Activated CD4-positive, alpha-beta T cell treated with anti-CD3 and anti-CD28 coated beads, Interleukin-2, Interleukin-6, amounts not matched to agents 100 ng/mL and 50 ng/mL, durations not matched to agents 16 hours and 8 hours (primary cell): ENCODE data around the gene KPNB1.
"Not testable (repeated sequence)": the region's sequence is repeated elsewhere in the genome, so short reads cannot be mapped to it uniquely, and the experiment has no call there.

Experiments
- DNase-seq: peaks from one replicate; pipeline ENCODE4 v3.0.0-alpha.2; 2020

KPNB1 gene

DNA sequence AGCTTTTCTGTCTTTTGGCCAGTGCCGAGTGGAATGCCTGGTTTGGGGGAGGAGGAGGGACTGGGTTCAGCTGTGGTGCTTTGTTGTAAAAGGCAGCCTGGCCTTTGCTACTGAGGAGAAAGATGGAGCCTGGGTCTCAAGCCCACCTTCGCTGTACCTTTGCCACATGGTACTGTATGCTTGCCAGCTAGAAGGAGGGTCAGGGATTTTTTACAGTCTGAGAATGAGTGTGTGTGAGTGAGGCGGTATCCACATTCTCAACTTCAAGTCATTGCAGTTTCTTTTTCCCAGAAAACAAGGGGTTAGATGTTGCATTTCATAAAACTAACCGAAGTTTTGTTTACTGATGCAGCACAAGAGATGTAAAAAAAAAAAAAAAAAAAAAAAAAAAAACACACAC, 33.0 kb downstream of the KPNB1 start:
- not testable (repeated sequence) for DNase-seq

DNA sequence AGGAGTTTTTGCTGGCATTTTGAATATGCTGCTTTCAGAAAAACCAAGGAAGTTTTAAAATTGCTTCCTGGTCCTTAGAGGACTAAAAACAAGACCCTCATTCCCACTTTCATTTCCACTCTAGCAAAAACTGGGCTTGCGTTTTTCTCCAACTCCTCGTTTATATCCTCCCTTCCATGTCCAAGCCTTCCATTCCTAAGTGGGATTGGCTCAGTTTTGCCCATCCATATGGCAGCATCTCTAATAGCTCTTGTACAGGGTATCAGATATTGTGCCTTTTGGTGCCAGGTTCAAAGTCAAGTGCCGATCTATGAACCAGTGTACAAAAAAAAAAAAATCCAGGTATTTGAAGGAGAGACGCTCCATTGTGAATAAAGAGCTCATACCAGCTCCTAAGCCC, 34.3 kb downstream of the KPNB1 start:
- DNase-seq, result no peak

DNA sequence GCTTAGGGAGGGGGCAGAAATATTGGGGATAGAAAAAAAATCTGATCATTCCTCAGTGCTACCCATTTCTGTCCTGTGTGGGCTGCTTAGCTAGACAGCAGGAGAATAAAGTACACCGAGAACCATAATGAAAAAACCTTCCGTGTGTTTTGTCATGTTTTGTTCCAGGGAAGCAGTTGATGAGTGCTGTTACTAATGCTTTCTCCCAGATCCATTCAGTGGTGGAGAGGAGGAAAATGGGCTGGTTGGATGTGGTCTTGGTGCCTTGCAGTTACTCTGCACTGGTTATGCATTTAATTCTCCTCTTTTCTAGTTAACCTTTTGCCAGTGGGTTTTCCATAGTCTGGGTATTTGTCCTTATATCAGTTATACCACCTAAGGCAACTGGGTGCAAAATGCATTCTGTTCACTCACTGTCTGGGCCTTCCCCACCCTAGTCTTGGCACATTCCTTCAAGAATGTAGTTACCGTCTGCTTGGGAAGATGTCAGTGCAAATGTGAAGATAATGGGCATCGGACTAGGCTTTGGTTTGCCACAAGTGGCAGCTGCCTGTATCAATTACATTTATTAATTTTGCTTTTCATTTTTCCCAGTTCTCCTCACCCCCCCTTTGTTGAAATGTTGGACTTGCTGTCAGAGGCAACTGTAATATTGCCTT, 34.9 kb downstream of the KPNB1 start:
- no peak for DNase-seq

- DNase-seq, result no peak
These were observed 36.0 kb downstream of the KPNB1 start for GRCh38 chr17:47685556-47686275.

DNA sequence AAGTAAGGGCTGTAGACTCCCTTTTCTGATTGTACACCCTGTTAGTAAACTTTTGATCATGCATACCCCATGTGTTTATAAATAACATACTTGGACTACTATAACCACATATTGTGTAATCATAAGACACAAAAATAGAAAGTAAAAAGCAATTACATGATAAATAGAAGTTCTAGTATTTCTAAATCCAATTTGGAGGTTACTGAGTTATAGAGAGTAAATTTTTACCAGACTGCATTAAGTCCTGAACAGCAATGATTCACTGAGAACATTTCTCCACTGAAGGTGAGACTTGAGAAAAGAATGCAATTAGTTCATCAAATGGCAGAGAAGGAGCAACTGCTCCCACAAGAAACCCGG, 36.5 kb downstream of the KPNB1 start:
- DNase-seq, result no peak

DNA sequence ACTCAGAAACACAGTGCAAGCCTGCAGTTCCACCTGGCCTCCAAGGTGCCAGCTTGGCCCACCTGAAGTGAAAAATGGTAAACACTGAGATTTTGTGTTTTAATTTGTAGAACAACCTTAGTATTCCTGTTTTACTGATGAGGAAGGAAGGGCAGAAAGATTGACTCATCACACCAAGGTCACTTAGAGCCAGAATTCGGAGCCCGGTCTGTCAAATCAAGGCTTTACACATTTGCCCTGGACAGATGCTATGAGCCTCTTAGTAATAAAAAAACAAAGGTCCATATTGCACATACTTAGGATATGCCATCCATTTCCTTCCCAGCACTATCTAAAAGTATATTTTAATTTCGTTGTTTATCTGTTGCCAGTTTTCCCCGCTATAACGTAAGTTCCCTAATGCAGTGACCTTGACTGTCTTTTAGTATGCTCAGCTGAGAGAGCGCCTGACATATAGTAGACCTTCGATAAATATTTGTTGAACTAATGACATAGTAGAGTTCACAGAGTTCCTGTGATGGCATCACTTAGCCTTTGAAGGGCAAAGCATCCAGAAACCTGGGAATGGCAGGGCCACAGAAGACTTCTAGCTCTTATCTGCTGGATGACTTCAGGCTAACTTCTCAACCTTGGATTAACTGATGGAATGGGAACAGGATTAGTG, 37.1 kb downstream of the KPNB1 start:
- DNase-seq, result no peak

GRCh38 chr17:47687328-47687690, 37.6 kb downstream of the KPNB1 start:
- no peak for DNase-seq

GRCh38 chr17:47687748-47688147, 38.0 kb downstream of the KPNB1 start:
- DNase-seq, result no peak

DNA sequence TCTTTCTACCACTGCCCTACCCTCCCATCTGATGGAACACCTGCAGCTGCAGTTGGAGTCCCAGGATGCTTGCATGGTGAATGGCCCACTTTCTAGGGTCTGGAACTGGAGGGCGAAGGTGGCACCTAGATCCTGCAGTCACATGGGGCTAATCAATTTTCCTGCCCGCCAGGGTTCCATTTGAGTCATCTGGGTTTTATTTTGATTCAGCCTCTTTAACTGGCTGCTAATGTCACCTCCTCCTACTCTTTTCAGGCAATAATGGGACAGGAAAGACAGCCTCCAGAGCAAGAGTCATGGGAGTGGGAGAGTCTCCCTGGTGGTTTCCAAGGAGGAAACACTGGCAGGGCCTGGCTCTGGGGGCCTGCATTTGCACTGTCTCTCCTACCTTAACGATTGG, 40.4 kb downstream of the KPNB1 start:
- peak; percentile 69 for DNase-seq

GRCh38 chr17:47692137-47692894, 42.6 kb downstream of the KPNB1 start:
- no peak for DNase-seq

GRCh38 chr17:47692895-47693730, 43.4 kb downstream of the KPNB1 start:
- DNase-seq, result no peak

- peak; percentile 61 for DNase-seq
These were observed 44.2 kb downstream of the KPNB1 start, which contains the start of gene TBKBP1 for GRCh38 chr17:47693731-47694580. Gene TBKBP1 (plus strand): TSS chr17:47694161. CDS start chr17:47696113, 1,952 bp downstream.

GRCh38 chr17:47694581-47695428, 45.1 kb downstream of the KPNB1 start:
- peak; percentile 64 for DNase-seq

DNA sequence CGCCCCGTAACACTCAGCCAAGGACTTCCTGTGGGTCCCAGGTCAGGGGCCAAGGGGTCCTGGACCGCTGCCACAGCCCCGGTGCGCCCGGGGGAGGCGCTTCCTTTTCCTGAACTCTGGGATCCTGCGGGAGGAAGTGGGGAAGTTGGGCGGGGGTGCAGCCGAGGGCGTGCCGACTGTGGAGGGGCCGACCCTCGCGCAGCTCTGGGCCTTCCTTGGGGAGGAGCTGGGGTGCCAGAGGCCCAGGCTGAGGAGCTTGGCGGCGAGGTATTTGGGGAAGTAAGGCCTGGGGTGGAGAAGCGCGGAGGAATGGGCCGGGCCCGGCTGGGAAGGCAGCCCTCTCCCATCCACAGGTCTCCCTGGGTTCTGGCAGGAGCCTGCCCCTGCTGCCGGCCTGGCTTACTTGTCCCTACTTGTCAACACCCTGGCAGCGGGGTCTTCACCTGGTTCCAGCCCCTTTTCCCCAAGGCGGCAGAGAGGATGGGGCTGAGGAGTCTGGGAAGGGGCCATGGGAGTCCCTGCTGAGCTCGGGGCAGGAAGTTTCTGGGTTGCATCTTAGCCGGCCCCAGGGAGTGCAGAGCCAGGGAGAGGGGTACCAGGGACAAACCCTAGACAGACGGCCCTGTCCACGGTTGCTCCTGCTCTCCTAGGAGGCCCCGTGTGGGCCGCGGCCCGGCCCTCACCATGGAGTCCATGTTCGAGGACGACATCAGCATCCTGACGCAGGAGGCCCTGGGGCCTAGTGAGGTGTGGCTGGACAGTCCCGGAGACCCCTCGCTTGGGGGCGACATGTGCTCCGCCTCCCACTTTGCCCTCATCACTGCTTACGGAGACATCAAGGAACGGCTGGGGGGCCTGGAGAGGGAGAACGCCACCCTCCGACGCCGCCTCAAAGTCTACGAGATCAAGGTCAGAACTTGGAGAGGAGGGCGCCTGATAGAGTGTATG, 46.0 kb downstream of the KPNB1 start:
- DNase-seq, result no peak

GRCh38 chr17:47696717-47697642, 47.3 kb downstream of the KPNB1 start:
- no peak for DNase-seq

DNA sequence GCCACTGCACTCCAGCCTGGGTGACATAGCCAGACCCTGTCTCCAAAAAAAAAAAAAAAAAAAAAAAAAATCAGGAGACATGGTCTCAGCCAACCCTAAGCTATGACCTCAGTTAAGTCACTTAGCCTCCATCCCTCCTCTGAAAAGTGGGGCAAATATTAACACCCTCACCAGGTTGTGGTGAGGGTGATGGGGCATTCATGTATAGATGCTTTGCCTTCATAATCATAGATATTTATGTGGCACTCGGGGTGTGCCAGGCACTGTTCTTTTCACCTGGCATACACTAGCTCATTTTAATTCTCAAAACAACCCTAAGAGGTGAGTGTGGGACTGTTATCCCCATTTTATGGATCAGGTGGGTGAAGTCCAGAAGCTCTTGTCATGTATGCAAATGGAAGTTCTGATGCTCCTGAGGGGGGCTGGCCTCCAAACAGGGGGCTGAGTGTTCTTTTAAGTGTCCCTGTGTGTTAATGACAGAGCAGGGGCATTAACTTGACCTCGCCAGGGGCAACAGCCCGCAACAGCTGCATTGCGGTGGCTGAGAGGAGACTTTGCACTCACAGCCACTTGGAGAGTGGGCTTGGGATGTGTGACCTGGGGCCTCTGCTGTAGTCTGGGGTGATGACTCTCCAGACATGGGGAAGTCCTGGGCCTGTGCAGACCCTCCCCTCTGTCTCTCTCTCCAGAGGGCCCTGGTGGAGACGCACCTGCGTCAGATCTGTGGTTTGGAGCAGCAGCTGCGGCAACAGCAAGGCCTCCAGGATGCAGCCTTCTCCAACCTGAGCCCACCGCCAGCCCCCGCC, 48.4 kb downstream of the KPNB1 start:
- no peak for DNase-seq
